ENCODE data around the gene SYT1. TPM values are rescaled to one million over a fixed set of nuclear protein-coding genes. Genes with fewer than 3 reads are reported as not detected.

SYT1 gene
- total RNA-seq, 2 experiments from 2014 or later, result not detected

DNA sequence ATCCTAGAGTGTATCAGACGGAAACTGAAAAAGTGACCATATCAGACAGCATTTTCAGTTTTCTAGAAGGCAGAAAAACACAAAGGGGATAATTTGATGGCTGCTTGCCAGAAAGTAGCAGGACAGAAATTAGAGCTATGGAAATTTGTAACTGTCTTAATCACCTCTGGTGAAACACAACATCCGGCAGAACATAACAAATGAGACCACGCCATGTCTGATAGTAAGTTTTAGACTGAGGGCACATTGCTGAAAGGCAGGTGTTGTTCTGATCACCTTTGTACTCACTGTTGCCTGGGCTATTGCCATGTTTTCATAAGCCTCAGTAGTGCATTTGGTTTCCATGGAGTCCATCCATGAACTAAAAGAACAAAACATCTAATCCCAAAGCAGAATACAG, 535.9 kb downstream of the SYT1 start:
- Histone ChIP-seq H3K9me2 (ENCODE audit: insufficient read depth, low read length) (no peaks in the 10 kb centered on the region), H3K79me2 (ENCODE audit: insufficient read depth, low read depth, low read length) (no peaks in the 10 kb centered on the region), H3K9me3 (ENCODE audit: low read length) (no peaks in the 10 kb centered on the region), H3K4me3 (ENCODE audit: low read depth, low read length, poor library complexity, severe bottlenecking) (no peak overlapping the region), H3K4me2 (ENCODE audit: low read length) (no peak overlapping the region), H3K27ac (ENCODE audit: low read depth, low read length, poor library complexity, severe bottlenecking) (no peak overlapping the region), H2AFZ (ENCODE audit: low read length) (no peak overlapping the region), H4K20me1 (ENCODE audit: insufficient read depth, low read length) (no peaks in the 10 kb centered on the region), H3K4me1 (ENCODE audit: insufficient read depth, low read length, poor library complexity, severe bottlenecking) (no peaks in the 10 kb centered on the region), H3K36me3 (ENCODE audit: insufficient read depth, low read length) (no peaks in the 10 kb centered on the region)
- ChIA-PET CTCF (ENCODE audit: unreplicated experiment) (no interaction called here), POLR2A (interaction anchor here (0.6 kb wide), 1 partner anchor 606 kb away, joined by 3 read pairs; no protein-coding TSS in a partner anchor)
- intact Hi-C loops (cut with micrococcal nuclease; ENCODE audit: unreplicated experiment), result no loop called here
- no TSS peak for BruUV-seq (replicated peaks)
- DNase-seq (ENCODE audit: low spot score), result no peak
- TF ChIP-seq CTCF (conservative IDR thresholded peaks at IDR 0.05; ENCODE audit: low read length) (no peak), EZH2phosphoT487 (IDR thresholded peaks at IDR 0.05; ENCODE audit: borderline replicate concordance, low read depth, low read length) (no peak)

DNA sequence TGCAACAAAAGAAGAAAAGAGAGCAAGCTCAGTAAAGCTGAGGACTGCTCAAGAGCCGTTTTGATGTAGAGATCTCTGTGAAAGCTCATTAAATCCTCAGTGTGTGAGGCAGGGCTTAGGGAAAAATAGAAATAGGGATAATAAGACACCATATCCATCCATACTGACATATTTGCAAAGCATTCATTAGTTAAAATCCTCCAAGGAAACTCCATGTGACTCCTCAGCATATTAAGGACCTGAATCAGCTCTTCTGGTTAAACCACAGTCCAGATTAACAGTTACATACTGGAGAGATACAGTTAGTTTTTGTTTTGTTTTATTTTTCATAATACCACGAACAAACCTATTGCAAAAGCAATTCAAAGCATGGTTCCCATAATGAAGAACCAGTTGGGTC, 538.0 kb downstream of the SYT1 start:
- Histone ChIP-seq H3K4me3 (ENCODE audit: low read depth, low read length, poor library complexity, severe bottlenecking) (no peak overlapping the region), H3K27ac (ENCODE audit: low read depth, low read length, poor library complexity, severe bottlenecking) (no peak overlapping the region), H2AFZ (ENCODE audit: low read length) (no peak overlapping the region), H3K9me3 (ENCODE audit: low read length) (no peaks in the 10 kb centered on the region), H4K20me1 (ENCODE audit: insufficient read depth, low read length) (no peaks in the 10 kb centered on the region), H3K4me2 (ENCODE audit: low read length) (no peak overlapping the region), H3K4me1 (ENCODE audit: insufficient read depth, low read length, poor library complexity, severe bottlenecking) (no peaks in the 10 kb centered on the region), H3K79me2 (ENCODE audit: insufficient read depth, low read depth, low read length) (no peaks in the 10 kb centered on the region), H3K9me2 (ENCODE audit: insufficient read depth, low read length) (no peaks in the 10 kb centered on the region), H3K36me3 (ENCODE audit: insufficient read depth, low read length) (no peaks in the 10 kb centered on the region)
- TF ChIP-seq CTCF (conservative IDR thresholded peaks at IDR 0.05; ENCODE audit: low read length) (no peak), EZH2phosphoT487 (IDR thresholded peaks at IDR 0.05; ENCODE audit: borderline replicate concordance, low read depth, low read length) (no peak)
- intact Hi-C loops (cut with micrococcal nuclease; ENCODE audit: unreplicated experiment), result no loop called here
- no peak for DNase-seq (ENCODE audit: low spot score)
- BruUV-seq (replicated peaks), result no TSS peak
- CTCF ChIA-PET (ENCODE audit: unreplicated experiment), result no interaction called here
- POLR2A ChIA-PET, result interaction anchor here (0.7 kb wide), 1 partner anchor 933 kb away, joined by 4 read pairs; no protein-coding TSS in a partner anchor

DNA sequence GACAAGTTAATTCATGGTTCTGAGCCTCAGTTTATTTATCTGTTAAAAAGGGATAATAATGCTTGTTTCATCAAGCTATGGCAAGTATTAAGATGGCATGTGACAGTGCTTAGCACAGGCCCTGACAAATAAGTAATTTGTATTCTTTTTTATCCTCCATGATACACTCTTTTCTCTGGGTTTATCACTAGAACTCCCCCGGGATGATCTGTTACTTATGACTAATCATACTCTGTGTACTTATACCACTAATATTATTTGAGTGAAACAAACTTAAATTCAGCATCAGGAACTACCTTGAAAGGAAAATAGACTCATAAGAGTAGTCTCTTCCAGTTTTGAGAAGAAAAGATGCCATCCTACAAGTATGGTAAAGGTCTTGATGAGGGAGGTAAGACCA, 542.4 kb downstream of the SYT1 start:
- H4K20me1 ChIP-seq (ENCODE audit: insufficient read depth, low read length), result no peaks in the 10 kb centered on the region
- no peak overlapping the region for H3K27ac ChIP-seq (ENCODE audit: low read depth, low read length, poor library complexity, severe bottlenecking)
- no TSS peak for BruUV-seq (replicated peaks)
- H3K9me2 ChIP-seq (ENCODE audit: insufficient read depth, low read length), result no peaks in the 10 kb centered on the region
- no peaks in the 10 kb centered on the region for H3K9me3 ChIP-seq (ENCODE audit: low read length)
- ChIA-PET POLR2A (interaction anchor here (0.6 kb wide), 1 partner anchor 144 kb away, joined by 6 read pairs; no protein-coding TSS in a partner anchor), CTCF (ENCODE audit: unreplicated experiment) (no interaction called here)
- no peaks in the 10 kb centered on the region for H3K4me1 ChIP-seq (ENCODE audit: insufficient read depth, low read length, poor library complexity, severe bottlenecking)
- DNase-seq (ENCODE audit: low spot score), result no peak
- H3K4me2 ChIP-seq (ENCODE audit: low read length), result no peak overlapping the region
- TF ChIP-seq EZH2phosphoT487 (IDR thresholded peaks at IDR 0.05; ENCODE audit: borderline replicate concordance, low read depth, low read length) (no peak), CTCF (conservative IDR thresholded peaks at IDR 0.05; ENCODE audit: low read length) (no peak)
- H3K79me2 ChIP-seq (ENCODE audit: insufficient read depth, low read depth, low read length), result no peaks in the 10 kb centered on the region
- H3K4me3 ChIP-seq (ENCODE audit: low read depth, low read length, poor library complexity, severe bottlenecking), result no peak overlapping the region
- H2AFZ ChIP-seq (ENCODE audit: low read length), result no peak overlapping the region
- intact Hi-C loops (cut with micrococcal nuclease; ENCODE audit: unreplicated experiment), result loop anchor here (5.0 kb wide), 2 partner anchors 330 to 860 kb away; no protein-coding TSS in a partner anchor
- H3K36me3 ChIP-seq (ENCODE audit: insufficient read depth, low read length), result no peaks in the 10 kb centered on the region

All from OCI-LY7 (cell line).